ENCODE data around the gene WWOX.

DNA sequence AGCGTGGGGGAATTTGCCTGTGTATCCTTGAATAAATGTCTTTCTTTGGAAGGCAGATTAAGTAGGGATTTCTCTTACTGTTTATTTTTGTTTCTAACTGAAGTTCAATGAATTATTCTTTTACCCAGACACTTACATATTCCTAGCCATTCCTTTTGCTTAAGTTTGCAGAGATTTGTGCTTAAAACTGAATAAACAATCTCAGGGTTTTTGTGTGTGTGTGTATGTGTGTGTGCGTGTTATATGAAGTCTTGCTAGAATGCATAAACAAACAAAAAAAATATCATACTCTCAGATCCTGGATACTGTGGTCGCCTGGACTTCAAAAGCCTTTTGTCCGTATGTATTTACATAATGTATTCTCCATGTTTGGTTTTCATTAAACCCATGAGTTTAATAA lies 828.3 kb downstream of the WWOX start:
- TF ChIP-seq POLR2AphosphoS5 (IDR thresholded peaks at IDR 0.05; ENCODE audit: borderline replicate concordance, low read depth, low read length) (no peak), EZH2 (IDR thresholded peaks at IDR 0.05) (no peak)

Measured in SK-N-MC (cell line).